A549 (cell line): ENCODE measurements around the gene ADAM8. TPM values are rescaled to one million over a fixed set of nuclear protein-coding genes. Genes with fewer than 3 reads are reported as not detected.
A peak's percentile ranks its signal among the peaks of the same experiment; 100 is the strongest.

Source experiments
- ATAC-seq, 2 experiments: fragments of 200-7000 bp in 1 of 2; fragments of >200 bp in 1 of 2; cut with Nextera tagmentation in 1 of 2; cut with Tn5 transposase in 1 of 2; 3 replicates each; pipeline versions ENCODE4 v1.8.0 to v1.9.1; 2018 to 2020; ENCODE audit warnings: mild to moderate bottlenecking in 1 of 2, moderate library complexity in 1 of 2
- CTCF ChIA-PET: fragments of 300-600 bp; sonication (Branson Sonifier 250); formaldehyde crosslinking; extraction: SDS; loops from one replicate; lab custom pipeline; 2021; ENCODE audit warnings: antibody characterized with exemption, inconsistent platforms; lab: Yijun Ruan, JAX
- POLR2A ChIA-PET: fragments of 350-600 bp; formaldehyde crosslinking; extraction: SDS; loops from one replicate; lab custom pipeline; 2021; ENCODE audit warnings: antibody characterized with exemption, inconsistent platforms; lab: Yijun Ruan, JAX
- DNase-seq, 2 experiments: peaks; one replicate each; pipeline versions ENCODE4 v3.0.0 to v3.0.0-alpha.2; 2011 to 2016; ENCODE audit warnings: low read depth in 1 of 2, low spot score in 1 of 2
- FAIRE-seq: peaks from 2 replicates; lab custom pipeline; 2011; peaks lifted over from hg19 to GRCh38; lab: Jason Lieb, UNC
- H3K27ac ChIP-seq, 2 experiments: fragments of >200 bp; sonication (Bioruptor Twin); formaldehyde crosslinking; 3 replicates each; pipeline ENCODE4 v1.5.1; 2016 to 2017
- H3K4me1 ChIP-seq: fragments of >200 bp; sonication (Bioruptor Twin); formaldehyde crosslinking; 3 replicates; pipeline ENCODE4 v1.6.1; 2016
- H3K4me2 ChIP-seq: fragments of >200 bp; sonication (Bioruptor Twin); formaldehyde crosslinking; 3 replicates; pipeline ENCODE4 v1.6.1; 2016
- H3K4me3 ChIP-seq: fragments of >200 bp; sonication (Bioruptor Twin); formaldehyde crosslinking; 3 replicates; pipeline ENCODE4 v1.5.1; 2016
- H3K9me3 ChIP-seq: fragments of >200 bp; sonication (Bioruptor Twin); formaldehyde crosslinking; 3 replicates; pipeline ENCODE4 v1.6.1; 2016
- CBX2 ChIP-seq: fragments of 200-600 bp; sonication (generic); IDR thresholded peaks from 2 replicates; pipeline ENCODE4 v1.6.1; 2016; ENCODE audit warnings: low read depth, mild to moderate bottlenecking, borderline replicate concordance
- CHD2 ChIP-seq: fragments of 150-350 bp; IDR thresholded peaks from 2 replicates; pipeline ENCODE4 v1.6.1; 2014; ENCODE audit warnings: low read length; ENCODE audit not compliant: partially characterized antibody
- FOSB ChIP-seq: fragments of 250-450 bp; sonication (Bioruptor Pico); IDR thresholded peaks from 2 replicates; pipeline ENCODE4 v1.5.0; 2020; ENCODE audit warnings: mild to moderate bottlenecking, moderate library complexity
- FOSL2 ChIP-seq, 2 experiments: fragments of 450-650 bp in 1 of 2; fragments of >200 bp in 1 of 2; sonication (Bioruptor Twin) in 1 of 2; formaldehyde crosslinking; IDR thresholded peaks; 2 replicates each; pipeline versions ENCODE4 v1.5.0 to v1.6.1; 2016 to 2020; ENCODE audit warnings: mild to moderate bottlenecking in 1 of 2, moderate library complexity in 1 of 2
- FOXS1 ChIP-seq: fragments of 250-450 bp; sonication (Bioruptor Pico); IDR thresholded peaks from 2 replicates; pipeline ENCODE4 v1.5.0; 2020; ENCODE audit warnings: mild to moderate bottlenecking, moderate library complexity
- HOXA7 ChIP-seq: fragments of 250-450 bp; sonication (Bioruptor Pico); IDR thresholded peaks from 2 replicates; pipeline ENCODE4 v1.5.0; 2020; ENCODE audit warnings: mild to moderate bottlenecking, moderate library complexity
- HOXB13 ChIP-seq: fragments of 250-450 bp; sonication (Bioruptor Pico); IDR thresholded peaks from 2 replicates; pipeline ENCODE4 v1.5.0; 2020; ENCODE audit warnings: low read depth, mild to moderate bottlenecking, moderate library complexity
- JUNB ChIP-seq: fragments of >200 bp; sonication (Bioruptor Twin); formaldehyde crosslinking; IDR thresholded peaks from 2 replicates; pipeline ENCODE4 v1.6.1; 2016
- MAZ ChIP-seq: fragments of 150-350 bp; IDR thresholded peaks from 2 replicates; pipeline ENCODE4 v1.6.1; 2014; ENCODE audit warnings: antibody characterized with exemption, low read depth, low read length, borderline replicate concordance
- MYC ChIP-seq: IDR thresholded peaks from 2 replicates; pipeline ENCODE4 v1.6.1; 2012; ENCODE audit warnings: mild to moderate bottlenecking, inconsistent platforms, low read length, improper control_type of control experiment, borderline replicate concordance
- NPAS2 ChIP-seq: fragments of 250-450 bp; sonication (Bioruptor Pico); IDR thresholded peaks from 2 replicates; pipeline ENCODE4 v1.8.0; 2022; ENCODE audit warnings: mild to moderate bottlenecking, moderate library complexity, borderline replicate concordance
- POLR2A ChIP-seq: IDR thresholded peaks from 2 replicates; pipeline ENCODE4 v1.6.1; 2012; ENCODE audit warnings: mild to moderate bottlenecking, low read length
- RAD21 ChIP-seq, 2 experiments: fragments of >200 bp in 1 of 2; sonication (Bioruptor Twin) in 1 of 2; formaldehyde crosslinking in 1 of 2; IDR thresholded peaks in 1 of 2; conservative IDR thresholded peaks in 1 of 2; 2 replicates in 1 of 2; 3 replicates in 1 of 2; pipeline ENCODE4 v1.6.1; 2012 to 2018; ENCODE audit warnings: inconsistent platforms in 1 of 2
- RCOR1 ChIP-seq: fragments of 150-350 bp; IDR thresholded peaks from 2 replicates; pipeline ENCODE4 v1.6.1; 2014; ENCODE audit warnings: antibody characterized with exemption, low read length, low read depth
- RNF2 ChIP-seq: fragments of 200-600 bp; sonication (generic); IDR thresholded peaks from 2 replicates; pipeline ENCODE4 v1.6.1; 2016; ENCODE audit warnings: low read depth, mild to moderate bottlenecking, antibody characterized with exemption, moderate library complexity, borderline replicate concordance
- ZC3H11A ChIP-seq: fragments of 450-650 bp; IDR thresholded peaks from 2 replicates; pipeline ENCODE4 v1.6.1; 2014; ENCODE audit warnings: antibody characterized with exemption, mild to moderate bottlenecking
- ZFP36 ChIP-seq: fragments of 450-650 bp; IDR thresholded peaks from 2 replicates; pipeline ENCODE4 v1.6.1; 2014; ENCODE audit warnings: borderline replicate concordance; ENCODE audit not compliant: partially characterized antibody
- ZSCAN20 ChIP-seq: fragments of 250-450 bp; sonication (Bioruptor Pico); IDR thresholded peaks from 2 replicates; pipeline ENCODE4 v1.8.0; 2022; ENCODE audit warnings: mild to moderate bottlenecking, moderate library complexity
- WGBS: methylation state at CpG from one replicate; pipeline ENCODE4 v1.1.6; 2017; ENCODE audit errors: missing lambda C conversion rate; 5-methylcytosine and 5-hydroxymethylcytosine counted together
- polyA plus RNA-seq, 4 experiments: library from polyadenylated mRNA; depleted of rRNA in 3 of 4; stranded (reverse); fragments of >200 nt; fragmentation: RNase III in 1 of 4; extraction: RNeasy Plus Mini Kit Qiagen cat#74134 plus additional on column Dnase treatment in 1 of 4; gene quantifications; 2 replicates in 3 of 4; 3 replicates in 1 of 4; pipeline ENCODE4 v1.2.3, GENCODE V29; 2011 to 2017
- TF ChIP-seq, protein P1 (sequence below): fragments of 200-600 bp; sonication (generic); IDR thresholded peaks from 2 replicates; pipeline ENCODE4 v1.6.1; 2016; ENCODE audit warnings: antibody characterized with exemption, mild to moderate bottlenecking, moderate library complexity
- TF ChIP-seq, protein P2 (sequence below): fragments of >200 bp; sonication (Bioruptor Twin); formaldehyde crosslinking; IDR thresholded peaks from 2 replicates; pipeline ENCODE4 v1.6.1; 2016
- TF ChIP-seq, protein P3 (sequence below): IDR thresholded peaks from 2 replicates; pipeline ENCODE4 v1.6.1; 2012
- TF ChIP-seq, protein P4 (sequence below): fragments of 250-450 bp; sonication (Bioruptor Pico); IDR thresholded peaks from 2 replicates; pipeline ENCODE4 v1.5.0; 2020; ENCODE audit warnings: low read depth, mild to moderate bottlenecking, moderate library complexity

ADAM8 gene
- polyA plus RNA-seq, 2 of the 4 experiments (the other 2 are of a cell fraction): 1.4 to 4.1 TPM

DNA sequence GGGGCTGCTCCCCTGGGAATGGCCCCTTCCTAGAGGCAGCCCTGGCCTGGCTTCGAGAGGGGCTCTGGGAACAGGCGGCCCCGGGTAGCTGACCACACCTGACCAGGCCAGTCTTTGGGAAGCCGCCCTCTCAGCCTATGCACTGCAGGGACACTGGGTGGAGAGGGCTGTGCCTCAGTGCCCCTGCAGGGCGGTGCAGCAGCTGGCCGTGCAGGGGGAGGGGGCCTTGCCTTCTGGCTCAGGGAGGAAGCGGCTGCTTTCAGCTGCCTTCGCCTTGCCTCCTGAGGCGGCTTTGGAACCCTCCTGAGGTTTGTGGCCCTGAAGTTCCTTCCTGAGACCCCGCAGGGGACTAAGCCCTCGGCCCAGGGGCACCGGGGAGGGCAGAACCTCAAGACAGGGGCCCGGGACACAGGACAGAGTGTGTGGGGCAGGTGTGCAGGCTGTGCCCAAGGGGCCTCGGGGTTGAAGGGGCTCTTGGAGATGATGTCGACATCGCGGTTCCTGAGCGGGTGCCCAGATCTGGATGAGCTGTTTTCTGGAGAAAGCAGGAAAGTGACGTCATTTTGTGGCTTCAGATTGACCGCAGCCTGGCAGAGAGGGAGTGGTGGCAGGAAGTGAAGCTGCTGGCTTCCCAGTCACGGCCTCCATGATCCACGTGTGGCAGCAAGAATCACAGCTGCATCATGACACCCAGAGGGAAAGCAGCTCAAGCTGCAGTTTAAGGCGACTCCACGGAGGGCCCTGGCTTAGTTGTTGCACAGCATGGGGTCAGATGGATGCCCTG, 17.7 kb downstream of the ADAM8 start (continued):
- TF ChIP-seq, protein P1, sequence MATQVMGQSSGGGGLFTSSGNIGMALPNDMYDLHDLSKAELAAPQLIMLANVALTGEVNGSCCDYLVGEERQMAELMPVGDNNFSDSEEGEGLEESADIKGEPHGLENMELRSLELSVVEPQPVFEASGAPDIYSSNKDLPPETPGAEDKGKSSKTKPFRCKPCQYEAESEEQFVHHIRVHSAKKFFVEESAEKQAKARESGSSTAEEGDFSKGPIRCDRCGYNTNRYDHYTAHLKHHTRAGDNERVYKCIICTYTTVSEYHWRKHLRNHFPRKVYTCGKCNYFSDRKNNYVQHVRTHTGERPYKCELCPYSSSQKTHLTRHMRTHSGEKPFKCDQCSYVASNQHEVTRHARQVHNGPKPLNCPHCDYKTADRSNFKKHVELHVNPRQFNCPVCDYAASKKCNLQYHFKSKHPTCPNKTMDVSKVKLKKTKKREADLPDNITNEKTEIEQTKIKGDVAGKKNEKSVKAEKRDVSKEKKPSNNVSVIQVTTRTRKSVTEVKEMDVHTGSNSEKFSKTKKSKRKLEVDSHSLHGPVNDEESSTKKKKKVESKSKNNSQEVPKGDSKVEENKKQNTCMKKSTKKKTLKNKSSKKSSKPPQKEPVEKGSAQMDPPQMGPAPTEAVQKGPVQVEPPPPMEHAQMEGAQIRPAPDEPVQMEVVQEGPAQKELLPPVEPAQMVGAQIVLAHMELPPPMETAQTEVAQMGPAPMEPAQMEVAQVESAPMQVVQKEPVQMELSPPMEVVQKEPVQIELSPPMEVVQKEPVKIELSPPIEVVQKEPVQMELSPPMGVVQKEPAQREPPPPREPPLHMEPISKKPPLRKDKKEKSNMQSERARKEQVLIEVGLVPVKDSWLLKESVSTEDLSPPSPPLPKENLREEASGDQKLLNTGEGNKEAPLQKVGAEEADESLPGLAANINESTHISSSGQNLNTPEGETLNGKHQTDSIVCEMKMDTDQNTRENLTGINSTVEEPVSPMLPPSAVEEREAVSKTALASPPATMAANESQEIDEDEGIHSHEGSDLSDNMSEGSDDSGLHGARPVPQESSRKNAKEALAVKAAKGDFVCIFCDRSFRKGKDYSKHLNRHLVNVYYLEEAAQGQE: no peak
- TF ChIP-seq FOSL2 (IDR thresholded peaks at IDR 0.05) (peak; percentile 30; the same call in 1 of the 2 replicates), FOSL2 (CRISPR knock-in tag; IDR thresholded peaks at IDR 0.05) (peak; percentile 81), CBX2 (no peak), FOSB (CRISPR knock-in tag) (no peak), JUNB (0 out of 2 replicates have a peak, but pooled peaks have one; percentile 14), ZC3H11A (no peak), CHD2 (no peak), NPAS2 (CRISPR knock-in tag) (no peak)
- TF ChIP-seq, protein P2, sequence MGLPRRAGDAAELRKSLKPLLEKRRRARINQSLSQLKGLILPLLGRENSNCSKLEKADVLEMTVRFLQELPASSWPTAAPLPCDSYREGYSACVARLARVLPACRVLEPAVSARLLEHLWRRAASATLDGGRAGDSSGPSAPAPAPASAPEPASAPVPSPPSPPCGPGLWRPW: no peak

DNA sequence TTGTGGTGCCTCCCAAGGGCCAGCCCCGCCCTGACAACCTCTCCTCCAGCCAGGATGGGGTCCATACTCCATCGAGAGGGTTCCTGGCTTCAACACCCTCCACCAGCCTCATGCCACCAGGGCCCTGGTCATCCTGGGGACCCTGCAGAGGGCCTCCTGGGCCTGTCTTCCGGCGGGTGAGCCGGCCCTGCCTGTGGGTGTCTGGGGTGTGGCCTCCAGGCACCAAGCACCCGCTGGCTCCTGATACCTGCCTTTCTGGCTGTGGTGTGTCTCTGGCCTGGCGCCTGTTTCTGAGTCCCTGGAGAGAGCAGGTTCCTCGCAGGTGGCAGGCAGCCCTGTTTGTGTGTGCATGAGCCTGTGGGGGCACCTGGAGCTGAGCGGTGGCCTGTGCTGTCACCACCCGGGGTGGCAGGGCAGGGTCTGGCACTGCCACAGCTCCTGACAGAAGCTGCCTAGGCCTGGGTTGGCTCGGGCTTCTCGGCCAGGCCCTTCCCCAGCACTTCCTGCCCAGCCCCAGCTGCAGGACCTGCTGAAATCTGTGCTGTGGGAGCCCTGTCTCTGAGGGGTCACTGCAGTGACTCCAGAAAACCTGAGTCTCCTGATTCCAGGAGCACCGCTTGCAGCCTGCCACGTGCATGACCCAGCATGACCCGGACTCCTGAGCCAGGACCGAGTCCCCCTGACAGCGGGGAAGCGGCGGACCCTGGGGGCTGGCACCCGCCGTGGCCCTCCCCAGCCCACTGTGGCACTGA, 18.4 kb downstream of the ADAM8 start:
- no peak for TF ChIP-seq NPAS2 (CRISPR knock-in tag)
- no peak for TF ChIP-seq HOXA7 (CRISPR knock-in tag)
- TF ChIP-seq, protein P3, sequence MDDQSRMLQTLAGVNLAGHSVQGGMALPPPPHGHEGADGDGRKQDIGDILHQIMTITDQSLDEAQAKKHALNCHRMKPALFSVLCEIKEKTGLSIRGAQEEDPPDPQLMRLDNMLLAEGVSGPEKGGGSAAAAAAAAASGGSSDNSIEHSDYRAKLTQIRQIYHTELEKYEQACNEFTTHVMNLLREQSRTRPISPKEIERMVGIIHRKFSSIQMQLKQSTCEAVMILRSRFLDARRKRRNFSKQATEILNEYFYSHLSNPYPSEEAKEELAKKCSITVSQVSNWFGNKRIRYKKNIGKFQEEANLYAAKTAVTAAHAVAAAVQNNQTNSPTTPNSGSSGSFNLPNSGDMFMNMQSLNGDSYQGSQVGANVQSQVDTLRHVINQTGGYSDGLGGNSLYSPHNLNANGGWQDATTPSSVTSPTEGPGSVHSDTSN: no peak
- no peak for TF ChIP-seq FOSB (CRISPR knock-in tag)
- no peak for TF ChIP-seq MYC
- TF ChIP-seq RAD21 (conservative IDR thresholded peaks at IDR 0.05 in 1 of 2, IDR thresholded peaks at IDR 0.05 in 1 of 2): no peak
- TF ChIP-seq, protein P4, sequence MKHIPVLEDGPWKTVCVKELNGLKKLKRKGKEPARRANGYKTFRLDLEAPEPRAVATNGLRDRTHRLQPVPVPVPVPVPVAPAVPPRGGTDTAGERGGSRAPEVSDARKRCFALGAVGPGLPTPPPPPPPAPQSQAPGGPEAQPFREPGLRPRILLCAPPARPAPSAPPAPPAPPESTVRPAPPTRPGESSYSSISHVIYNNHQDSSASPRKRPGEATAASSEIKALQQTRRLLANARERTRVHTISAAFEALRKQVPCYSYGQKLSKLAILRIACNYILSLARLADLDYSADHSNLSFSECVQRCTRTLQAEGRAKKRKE (CRISPR knock-in tag): no peak
- TF ChIP-seq POLR2A: no peak
- no peak for TF ChIP-seq HOXB13 (CRISPR knock-in tag)
- no peak for TF ChIP-seq ZFP36
- no peak for TF ChIP-seq ZSCAN20 (CRISPR knock-in tag)
- TF ChIP-seq CBX2: no peak
- no peak for TF ChIP-seq RNF2
- TF ChIP-seq MAZ: no peak
- TF ChIP-seq RCOR1: no peak
- no peak for TF ChIP-seq FOXS1 (CRISPR knock-in tag)
- TF ChIP-seq, all 56 proteins: peak for 0
- FAIRE-seq: no peak
- POLR2A ChIA-PET: no interaction called here
- CTCF ChIA-PET: interaction anchor here (0.7 to 4.6 kb wide), 20 partner anchors 12 to 665 kb away, joined by 3 to 39 read pairs (median 5); partner anchors contain the start of gene ADAM8
- Histone ChIP-seq H3K4me2 (peak overlapping the region; percentile 78), H3K4me3 (no peak overlapping the region; the same call in 2 of the 3 replicates), H3K9me3 (no peaks in the 10 kb centered on the region), H3K27ac (peak overlapping the region; percentile 80 to 91), H3K4me1 (peaks cover 41% of the 10 kb centered on the region)
- no peak for DNase-seq
- WGBS: 86% methylated on average over 1 of the region's 21 CpGs
- ATAC-seq: peak; percentile 2 to 20
